Liver (tissue), 9 donors: ENCODE data around the gene SOX13. TPM values are rescaled to one million over a fixed set of nuclear protein-coding genes. Genes with fewer than 3 reads are reported as not detected.

Experiments
- DNase-seq: peaks from one replicate; pipeline ENCODE4 v3.0.0-alpha.2; 2017; ENCODE audit warnings: low spot score
- H3K27ac ChIP-seq, 2 donors: one replicate each; pipeline ENCODE4 v1.7.0; 2013; ENCODE audit warnings: inconsistent platforms in 2 of 2, low read length in 2 of 2, control low read depth in 1 of 2, low read depth in 1 of 2, mild to moderate bottlenecking in 1 of 2
- H3K27me3 ChIP-seq, 4 donors: one replicate each; pipeline versions ENCODE4 v1.6.1 to v1.7.0; 2013; ENCODE audit warnings: low read length in 3 of 4, inconsistent platforms in 1 of 4, mild to moderate bottlenecking in 1 of 4, moderate library complexity in 1 of 4; ENCODE audit not compliant: control insufficient read depth in 4 of 4, insufficient read depth in 4 of 4
- H3K36me3 ChIP-seq, 4 donors: one replicate each; pipeline versions ENCODE4 v1.6.1 to v1.7.0; 2013; ENCODE audit warnings: low read length in 3 of 4, mild to moderate bottlenecking in 3 of 4, low read depth in 1 of 4, moderate library complexity in 1 of 4; ENCODE audit not compliant: control insufficient read depth in 4 of 4, insufficient read depth in 3 of 4
- H3K4me1 ChIP-seq, 4 donors: one replicate each; pipeline versions ENCODE4 v1.6.1 to v1.7.0; 2013; ENCODE audit warnings: low read length in 3 of 4, mild to moderate bottlenecking in 3 of 4, moderate library complexity in 1 of 4; ENCODE audit not compliant: control insufficient read depth in 4 of 4, insufficient read depth in 4 of 4
- H3K4me3 ChIP-seq, 3 donors: one replicate each; pipeline versions ENCODE4 v1.6.1 to v1.7.0; 2013; ENCODE audit warnings: low read length in 3 of 3, control low read depth in 1 of 3, low read depth in 1 of 3, mild to moderate bottlenecking in 1 of 3
- H3K9ac ChIP-seq, 2 donors: one replicate each; pipeline ENCODE4 v1.7.0; 2013; ENCODE audit warnings: low read length in 2 of 2, mild to moderate bottlenecking in 2 of 2, moderate library complexity in 2 of 2, control low read depth in 1 of 2, low read depth in 1 of 2
- H3K9me3 ChIP-seq, 4 donors: one replicate each; pipeline versions ENCODE4 v1.6.1 to v1.7.0; 2013; ENCODE audit warnings: low read length in 3 of 4; ENCODE audit not compliant: control insufficient read depth in 4 of 4
- EGR1 ChIP-seq, 2 donors: IDR thresholded peaks; 2 replicates each; pipeline ENCODE4 v1.6.1; 2016 to 2018; ENCODE audit warnings: antibody characterized with exemption in 2 of 2, low read depth in 2 of 2
- FOXA1 ChIP-seq: IDR thresholded peaks from 2 replicates; pipeline ENCODE4 v1.6.1; 2016; ENCODE audit warnings: antibody characterized with exemption
- FOXA2 ChIP-seq: IDR thresholded peaks from 2 replicates; pipeline ENCODE4 v1.6.1; 2016; ENCODE audit warnings: antibody characterized with exemption
- HNF4A ChIP-seq, 2 donors: conservative IDR thresholded peaks; 2 replicates each; pipeline ENCODE4 v1.6.1; 2016; ENCODE audit warnings: antibody characterized with exemption in 2 of 2, mild to moderate bottlenecking in 2 of 2
- HNF4G ChIP-seq: IDR thresholded peaks from 2 replicates; pipeline ENCODE4 v1.6.1; 2016; ENCODE audit warnings: antibody characterized with exemption
- JUND ChIP-seq, 2 donors: IDR thresholded peaks; 2 replicates each; pipeline ENCODE4 v1.6.1; 2016; ENCODE audit warnings: antibody characterized with exemption in 2 of 2
- NR2F2 ChIP-seq: IDR thresholded peaks from 2 replicates; pipeline ENCODE4 v1.6.1; 2016; ENCODE audit warnings: antibody characterized with exemption
- RXRA ChIP-seq, 2 donors: IDR thresholded peaks; 2 replicates each; pipeline ENCODE4 v1.6.1; 2017 to 2018; ENCODE audit warnings: antibody characterized with exemption in 2 of 2, mild to moderate bottlenecking in 1 of 2
- SP1 ChIP-seq: IDR thresholded peaks from 2 replicates; pipeline ENCODE4 v1.6.1; 2018; ENCODE audit warnings: antibody characterized with exemption, mild to moderate bottlenecking
- TAF1 ChIP-seq: conservative IDR thresholded peaks from 2 replicates; pipeline ENCODE4 v1.6.1; 2016; ENCODE audit warnings: antibody characterized with exemption, mild to moderate bottlenecking
- YY1 ChIP-seq: IDR thresholded peaks from 2 replicates; pipeline ENCODE4 v1.6.1; 2016; ENCODE audit warnings: antibody characterized with exemption, mild to moderate bottlenecking
- WGBS: extraction: QIAGEN DNeasy Blood & Tissue Kit; methylation state at CpG from one replicate; pipeline ENCODE4 v1.1.7; 2013; 5-methylcytosine and 5-hydroxymethylcytosine counted together
- polyA plus RNA-seq, 2 donors: library from polyadenylated mRNA; stranded (reverse) in 1 of 2; unstranded in 1 of 2; fragments of 200-250 nt in 1 of 2; fragments of >200 nt in 1 of 2; fragmentation: Nextera tagmentation in 1 of 2; extraction: Ambion mirVana in 1 of 2; gene quantifications; one replicate each; pipeline versions ENCODE4 v1.2.1 to v1.2.3, GENCODE V29; 2013 to 2015
- total RNA-seq, 2 donors: library from RNA; depleted of rRNA; stranded (reverse); fragments of >200 nt; gene quantifications; one replicate each; pipeline ENCODE4 v1.2.3, GENCODE V29; 2014
- TF ChIP-seq, protein P1 (sequence below): IDR thresholded peaks from 2 replicates; pipeline ENCODE4 v1.6.1; 2016; ENCODE audit warnings: antibody characterized with exemption, mild to moderate bottlenecking
- TF ChIP-seq, protein P2 (sequence below): fragments of 150-350 bp; IDR thresholded peaks from 2 replicates; pipeline ENCODE4 v1.5.1; 2017; ENCODE audit warnings: improper control_type of control experiment, low read depth, low read length; ENCODE audit not compliant: missing input control
- TF ChIP-seq, protein P3 (sequence below): IDR thresholded peaks from 2 replicates; pipeline ENCODE4 v1.6.1; 2016; ENCODE audit warnings: antibody characterized with exemption
- TF ChIP-seq, protein P4 (sequence below): IDR thresholded peaks from 2 replicates; pipeline ENCODE4 v1.6.1; 2016; ENCODE audit warnings: antibody characterized with exemption
- donor health status: healthy.
- donor health status: healthy.
- donor health status: healthy.
- donor health status: healthy.
- donor health status: healthy.

Gene SOX13
- total and polyA plus RNA-seq, 4 donors: 7.8 to 15.5 (median 8.7) TPM

DNA sequence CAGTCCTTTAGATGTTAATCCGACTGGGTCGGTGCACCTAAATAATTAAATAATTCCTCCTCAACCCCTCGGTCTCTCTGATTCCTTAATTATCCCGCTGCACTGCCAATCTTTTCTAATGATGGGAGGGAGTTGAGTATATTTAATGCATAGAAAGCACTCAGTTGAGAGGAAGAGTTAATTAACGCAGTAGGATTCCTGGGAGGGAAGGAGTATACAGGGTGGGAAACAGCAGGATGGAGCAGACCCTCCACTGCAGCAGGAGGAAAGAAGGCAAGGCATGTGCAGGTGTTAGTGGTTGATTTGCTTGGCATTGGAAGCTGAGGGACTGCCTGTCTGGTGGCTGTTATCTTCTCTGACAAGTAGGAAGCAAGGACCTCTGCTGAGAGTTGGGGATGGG, 103.1 kb downstream of the SOX13 start:
- Histone ChIP-seq H3K4me1 (no peaks in the 10 kb centered on the region), H3K9ac (no peak overlapping the region), H3K27ac (no peak overlapping the region), H3K9me3 (no peaks in the 10 kb centered on the region), H3K36me3 (no peaks in the 10 kb centered on the region), H3K27me3 (no peaks in the 10 kb centered on the region), H3K4me3 (no peak overlapping the region)
- TF ChIP-seq NR2F2 (no peak), HNF4A (conservative IDR thresholded peaks at IDR 0.05) (no peak), FOXA2 (no peak), YY1 (no peak), EGR1 (IDR thresholded peaks at IDR 0.05; ENCODE audit: low read depth in 2 of 2) (no peak), JUND (IDR thresholded peaks at IDR 0.05) (no peak), HNF4G (no peak), FOXA1 (no peak), SP1 (no peak), TAF1 (no peak), RXRA (IDR thresholded peaks at IDR 0.05) (no peak)
- TF ChIP-seq, protein P1, sequence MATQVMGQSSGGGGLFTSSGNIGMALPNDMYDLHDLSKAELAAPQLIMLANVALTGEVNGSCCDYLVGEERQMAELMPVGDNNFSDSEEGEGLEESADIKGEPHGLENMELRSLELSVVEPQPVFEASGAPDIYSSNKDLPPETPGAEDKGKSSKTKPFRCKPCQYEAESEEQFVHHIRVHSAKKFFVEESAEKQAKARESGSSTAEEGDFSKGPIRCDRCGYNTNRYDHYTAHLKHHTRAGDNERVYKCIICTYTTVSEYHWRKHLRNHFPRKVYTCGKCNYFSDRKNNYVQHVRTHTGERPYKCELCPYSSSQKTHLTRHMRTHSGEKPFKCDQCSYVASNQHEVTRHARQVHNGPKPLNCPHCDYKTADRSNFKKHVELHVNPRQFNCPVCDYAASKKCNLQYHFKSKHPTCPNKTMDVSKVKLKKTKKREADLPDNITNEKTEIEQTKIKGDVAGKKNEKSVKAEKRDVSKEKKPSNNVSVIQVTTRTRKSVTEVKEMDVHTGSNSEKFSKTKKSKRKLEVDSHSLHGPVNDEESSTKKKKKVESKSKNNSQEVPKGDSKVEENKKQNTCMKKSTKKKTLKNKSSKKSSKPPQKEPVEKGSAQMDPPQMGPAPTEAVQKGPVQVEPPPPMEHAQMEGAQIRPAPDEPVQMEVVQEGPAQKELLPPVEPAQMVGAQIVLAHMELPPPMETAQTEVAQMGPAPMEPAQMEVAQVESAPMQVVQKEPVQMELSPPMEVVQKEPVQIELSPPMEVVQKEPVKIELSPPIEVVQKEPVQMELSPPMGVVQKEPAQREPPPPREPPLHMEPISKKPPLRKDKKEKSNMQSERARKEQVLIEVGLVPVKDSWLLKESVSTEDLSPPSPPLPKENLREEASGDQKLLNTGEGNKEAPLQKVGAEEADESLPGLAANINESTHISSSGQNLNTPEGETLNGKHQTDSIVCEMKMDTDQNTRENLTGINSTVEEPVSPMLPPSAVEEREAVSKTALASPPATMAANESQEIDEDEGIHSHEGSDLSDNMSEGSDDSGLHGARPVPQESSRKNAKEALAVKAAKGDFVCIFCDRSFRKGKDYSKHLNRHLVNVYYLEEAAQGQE: no peak
- TF ChIP-seq, protein P2, sequence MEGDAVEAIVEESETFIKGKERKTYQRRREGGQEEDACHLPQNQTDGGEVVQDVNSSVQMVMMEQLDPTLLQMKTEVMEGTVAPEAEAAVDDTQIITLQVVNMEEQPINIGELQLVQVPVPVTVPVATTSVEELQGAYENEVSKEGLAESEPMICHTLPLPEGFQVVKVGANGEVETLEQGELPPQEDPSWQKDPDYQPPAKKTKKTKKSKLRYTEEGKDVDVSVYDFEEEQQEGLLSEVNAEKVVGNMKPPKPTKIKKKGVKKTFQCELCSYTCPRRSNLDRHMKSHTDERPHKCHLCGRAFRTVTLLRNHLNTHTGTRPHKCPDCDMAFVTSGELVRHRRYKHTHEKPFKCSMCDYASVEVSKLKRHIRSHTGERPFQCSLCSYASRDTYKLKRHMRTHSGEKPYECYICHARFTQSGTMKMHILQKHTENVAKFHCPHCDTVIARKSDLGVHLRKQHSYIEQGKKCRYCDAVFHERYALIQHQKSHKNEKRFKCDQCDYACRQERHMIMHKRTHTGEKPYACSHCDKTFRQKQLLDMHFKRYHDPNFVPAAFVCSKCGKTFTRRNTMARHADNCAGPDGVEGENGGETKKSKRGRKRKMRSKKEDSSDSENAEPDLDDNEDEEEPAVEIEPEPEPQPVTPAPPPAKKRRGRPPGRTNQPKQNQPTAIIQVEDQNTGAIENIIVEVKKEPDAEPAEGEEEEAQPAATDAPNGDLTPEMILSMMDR: no peak
- TF ChIP-seq, protein P3, sequence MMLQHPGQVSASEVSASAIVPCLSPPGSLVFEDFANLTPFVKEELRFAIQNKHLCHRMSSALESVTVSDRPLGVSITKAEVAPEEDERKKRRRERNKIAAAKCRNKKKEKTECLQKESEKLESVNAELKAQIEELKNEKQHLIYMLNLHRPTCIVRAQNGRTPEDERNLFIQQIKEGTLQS: no peak
- TF ChIP-seq, protein P4, sequence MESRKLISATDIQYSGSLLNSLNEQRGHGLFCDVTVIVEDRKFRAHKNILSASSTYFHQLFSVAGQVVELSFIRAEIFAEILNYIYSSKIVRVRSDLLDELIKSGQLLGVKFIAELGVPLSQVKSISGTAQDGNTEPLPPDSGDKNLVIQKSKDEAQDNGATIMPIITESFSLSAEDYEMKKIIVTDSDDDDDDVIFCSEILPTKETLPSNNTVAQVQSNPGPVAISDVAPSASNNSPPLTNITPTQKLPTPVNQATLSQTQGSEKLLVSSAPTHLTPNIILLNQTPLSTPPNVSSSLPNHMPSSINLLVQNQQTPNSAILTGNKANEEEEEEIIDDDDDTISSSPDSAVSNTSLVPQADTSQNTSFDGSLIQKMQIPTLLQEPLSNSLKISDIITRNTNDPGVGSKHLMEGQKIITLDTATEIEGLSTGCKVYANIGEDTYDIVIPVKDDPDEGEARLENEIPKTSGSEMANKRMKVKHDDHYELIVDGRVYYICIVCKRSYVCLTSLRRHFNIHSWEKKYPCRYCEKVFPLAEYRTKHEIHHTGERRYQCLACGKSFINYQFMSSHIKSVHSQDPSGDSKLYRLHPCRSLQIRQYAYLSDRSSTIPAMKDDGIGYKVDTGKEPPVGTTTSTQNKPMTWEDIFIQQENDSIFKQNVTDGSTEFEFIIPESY: no peak
- 94% methylated on average over 5 of the region's 5 CpGs for WGBS
- no peak for DNase-seq

DNA sequence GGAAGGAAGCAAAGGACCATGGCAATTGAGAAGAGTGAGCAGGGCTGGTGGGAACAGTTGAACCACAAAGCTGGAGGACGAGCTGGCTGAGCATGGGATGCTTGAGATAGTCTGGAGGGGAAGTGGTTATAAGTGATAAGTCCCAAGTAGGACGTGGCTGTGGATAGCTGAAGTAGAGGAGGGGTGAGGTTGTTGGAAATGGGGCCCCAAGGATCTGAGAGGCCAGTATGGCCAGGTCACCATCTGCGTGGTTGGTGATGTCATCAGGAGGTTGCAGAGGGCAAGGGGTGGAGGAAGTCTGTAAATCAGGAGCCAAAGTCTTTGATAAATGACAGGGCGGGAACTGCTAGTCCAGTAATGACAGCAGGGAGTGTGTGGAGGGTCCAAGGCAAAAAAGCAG, 104.2 kb downstream of the SOX13 start:
- Histone ChIP-seq H3K4me3 (no peak overlapping the region), H3K27ac (no peak overlapping the region), H3K9ac (no peak overlapping the region), H3K27me3 (no peaks in the 10 kb centered on the region), H3K9me3 (no peaks in the 10 kb centered on the region), H3K36me3 (no peaks in the 10 kb centered on the region), H3K4me1 (no peaks in the 10 kb centered on the region)
- TF ChIP-seq RXRA (IDR thresholded peaks at IDR 0.05): no peak
- WGBS: 70% methylated on average over 4 of the region's 4 CpGs
- DNase-seq: no peak

Other genes with a start within 250 kb of the SOX13 start
- gene SNRPE, start 211.5 kb upstream of the SOX13 start, total RNA-seq: 10 to 100 TPM; 12.9 to 28.5 TPM
- 100 to 1,000 TPM in 1 of 2 donors, 10 to 100 TPM in 1; 44.2 to 128 TPM for gene SNRPE, start 211.5 kb upstream of the SOX13 start, polyA plus RNA-seq
- 100 to 1,000 TPM in 1 of 2 donors, 10 to 100 TPM in 1; 24.5 to 119 TPM for gene ETNK2, start 78.9 kb downstream of the SOX13 start, total RNA-seq
- 10 to 100 TPM; 66.6 to 91.0 TPM for gene ETNK2, start 78.9 kb downstream of the SOX13 start, polyA plus RNA-seq
- under 1 TPM; 0.05 to 0.25 TPM for gene REN, start 93.2 kb downstream of the SOX13 start, total RNA-seq
- under 1 TPM in 1 of 2 donors, not detected in 1; 0.15 TPM for gene REN, start 93.2 kb downstream of the SOX13 start, polyA plus RNA-seq
- gene KISS1, start 123.4 kb downstream of the SOX13 start, total RNA-seq: under 1 TPM in 1 of 2 donors, not detected in 1; 0.50 TPM
- gene KISS1, start 123.4 kb downstream of the SOX13 start, polyA plus RNA-seq: 1 to 10 TPM in 1 of 2 donors, not detected in 1; 1.4 TPM
- gene GOLT1A, start 140.9 kb downstream of the SOX13 start, total RNA-seq: 10 to 100 TPM; 14.1 to 24.8 TPM
- 100 to 1,000 TPM in 1 of 2 donors, 10 to 100 TPM in 1; 80.6 to 103 TPM for gene GOLT1A, start 140.9 kb downstream of the SOX13 start, polyA plus RNA-seq